ENCODE results near the gene COL6A2.

- TF ChIP-seq CTCF (IDR thresholded peaks at IDR 0.05) (no peak), POLR2A (IDR thresholded peaks at IDR 0.05) (no peak)
Measured at GRCh38 chr21:46157396-46157986, 59.6 kb downstream of the COL6A2 start.

All from uterus (tissue), 2 donors.